GM13977 (cell line): Measurements from ENCODE around the gene UBE2K.
"Not testable (repeated sequence)": the region's sequence is repeated elsewhere in the genome, so short reads cannot be mapped to it uniquely, and the experiment has no call there.

Source experiments
- DNase-seq: peaks from one replicate; pipeline ENCODE4 v3.0.0; 2012; ENCODE audit warnings: low spot score
- CTCF ChIP-seq: IDR thresholded peaks from 2 replicates; pipeline ENCODE4 v1.5.1; 2012; ENCODE audit warnings: mild to moderate bottlenecking, control low read depth; ENCODE audit not compliant: insufficient read depth; ENCODE audit errors: extremely low read depth, missing control alignments
- in situ Hi-C: fragments of 300-500 bp; cut with MboI; formaldehyde crosslinking; loops from one replicate; pipeline ENCODE4 v1.12.0; 2022; ENCODE audit warnings: low sequenced_read_pairs, low pct_unique_long_range_greater_than_20kb, mixed read lengths, inconsistent platforms; ENCODE audit not compliant: unreplicated experiment

Gene UBE2K

DNA sequence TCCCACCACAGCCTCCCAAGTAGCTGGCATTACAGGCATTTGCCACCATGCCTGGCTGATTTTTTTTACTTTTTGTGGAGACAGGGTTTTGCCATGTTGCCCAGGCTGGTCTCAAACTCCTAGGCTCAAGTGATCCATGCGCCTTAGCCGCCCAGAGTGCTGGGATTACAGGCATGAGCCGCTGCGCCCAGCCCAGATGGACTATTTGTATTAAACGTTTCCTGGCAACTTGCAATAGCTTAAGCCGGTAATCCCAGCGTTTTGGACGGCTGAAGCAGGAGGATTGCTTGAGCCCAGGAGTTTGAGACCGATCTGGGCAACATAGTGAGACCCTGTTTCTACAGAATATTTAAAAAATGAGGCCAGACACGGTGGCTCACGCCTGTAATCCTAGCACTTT is 18.4 kb downstream of the UBE2K start:
- no peak for TF ChIP-seq CTCF
- in situ Hi-C loops = no loop called here
- no peak for DNase-seq

- DNase-seq, in situ Hi-C loops: not testable (repeated sequence)
Observed at GRCh38 chr4:39717743-39718142, 19.8 kb downstream of the UBE2K start.

DNA sequence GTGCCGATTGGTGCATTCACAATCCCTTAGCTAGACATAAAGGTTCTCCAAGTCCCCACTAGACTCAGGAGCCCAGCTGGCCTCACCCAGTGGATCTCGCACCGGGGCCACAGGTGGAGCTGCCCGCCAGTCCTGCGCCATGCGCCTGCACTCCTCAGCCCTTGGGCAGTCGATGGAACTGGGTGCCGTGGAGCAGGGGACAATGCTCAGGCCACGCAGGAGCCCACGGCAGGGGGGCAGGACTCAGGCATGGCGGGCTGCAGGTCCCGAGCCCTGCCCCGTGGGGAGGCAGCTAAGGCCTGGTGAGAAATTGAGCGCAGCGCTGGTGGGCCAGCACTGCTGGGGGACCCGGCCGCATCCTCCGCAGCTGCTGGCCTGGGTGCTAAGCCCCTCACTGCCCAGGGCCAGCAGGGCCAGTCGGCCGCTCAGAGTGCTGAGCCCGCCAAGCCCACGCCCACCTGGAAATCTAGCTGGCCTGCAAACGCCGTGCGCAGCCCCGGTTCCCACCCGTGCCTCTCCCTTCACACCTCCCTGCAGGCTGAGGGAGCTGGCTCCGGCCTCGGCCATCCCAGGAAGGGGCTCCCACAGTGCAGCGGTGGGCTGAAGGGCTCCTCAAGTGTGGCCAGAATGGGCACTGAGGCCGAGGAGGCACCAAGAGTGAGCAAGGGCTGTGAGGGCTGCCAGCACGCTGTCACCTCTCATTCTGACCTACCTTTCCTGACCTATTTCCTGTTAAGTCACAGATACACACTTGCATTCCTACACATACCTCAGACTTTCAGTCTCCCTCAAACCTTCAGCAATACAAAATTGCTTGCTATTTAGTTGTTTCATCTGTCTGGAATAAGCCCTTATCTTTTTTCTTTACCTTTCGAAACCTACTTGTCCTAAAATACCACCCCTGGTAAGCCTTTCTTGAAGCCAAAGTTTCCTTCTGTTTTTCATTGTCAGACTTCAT is 20.7 kb downstream of the UBE2K start:
- DNase-seq = no peak
- TF ChIP-seq CTCF = no peak
- in situ Hi-C loops = no loop called here

GRCh38 chr4:39719804-39720580 is 22.1 kb downstream of the UBE2K start:
- DNase-seq = no peak
- in situ Hi-C loops = no loop called here
- TF ChIP-seq CTCF = no peak

GRCh38 chr4:39721273-39721672 is 23.3 kb downstream of the UBE2K start:
- DNase-seq = not testable (repeated sequence)

DNA sequence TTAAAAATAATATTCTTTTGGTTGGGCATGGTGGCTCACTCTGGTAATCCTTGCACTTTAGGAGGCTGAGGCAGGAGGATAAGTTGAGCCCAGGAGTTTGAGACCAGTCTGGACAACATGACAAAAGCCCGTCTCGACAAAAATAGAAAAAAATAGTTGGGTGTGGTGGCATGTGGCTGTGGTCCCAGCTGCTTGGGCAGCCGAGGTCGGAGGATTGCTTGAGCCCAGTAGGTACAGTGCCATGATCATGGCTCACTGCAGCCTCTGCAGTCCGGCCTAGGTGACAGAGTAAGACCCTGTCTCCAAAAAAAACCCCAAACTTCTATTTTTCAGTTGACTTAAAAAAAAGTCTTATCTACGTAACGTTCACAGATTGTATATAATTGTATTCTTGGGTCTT is 23.9 kb downstream of the UBE2K start:
- DNase-seq = no peak
- no peak for TF ChIP-seq CTCF

More at GRCh38 chr4:39721273-39721672, 23.3 kb downstream of the UBE2K start:
- in situ Hi-C loops = not testable (repeated sequence)

DNA sequence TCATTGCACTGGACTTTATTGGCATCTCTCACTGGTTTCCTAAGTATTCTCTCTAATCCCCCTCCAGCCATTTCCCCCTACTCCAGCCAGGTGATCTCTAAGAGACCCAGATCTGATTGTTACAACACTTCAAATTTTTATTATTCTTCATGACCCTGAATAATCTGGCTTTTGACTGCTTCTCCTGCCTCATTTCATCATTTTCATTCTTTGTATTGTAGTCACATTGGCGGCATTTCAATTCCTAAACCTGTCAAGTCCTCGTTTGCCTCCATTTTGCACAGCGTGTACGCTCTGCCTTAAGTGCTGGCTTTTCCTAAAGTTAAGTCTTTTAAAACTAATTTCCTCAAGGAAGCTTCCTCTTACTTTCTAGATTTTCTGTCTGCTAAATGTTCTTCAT is 31.6 kb downstream of the UBE2K start:
- DNase-seq = no peak
- no peak for TF ChIP-seq CTCF
- in situ Hi-C loops = no loop called here

More for the DNA sequence above, 23.9 kb downstream of the UBE2K start:
- in situ Hi-C loops = no loop called here
